ENCODE results near the gene ETV5.

Gene ETV5

DNA sequence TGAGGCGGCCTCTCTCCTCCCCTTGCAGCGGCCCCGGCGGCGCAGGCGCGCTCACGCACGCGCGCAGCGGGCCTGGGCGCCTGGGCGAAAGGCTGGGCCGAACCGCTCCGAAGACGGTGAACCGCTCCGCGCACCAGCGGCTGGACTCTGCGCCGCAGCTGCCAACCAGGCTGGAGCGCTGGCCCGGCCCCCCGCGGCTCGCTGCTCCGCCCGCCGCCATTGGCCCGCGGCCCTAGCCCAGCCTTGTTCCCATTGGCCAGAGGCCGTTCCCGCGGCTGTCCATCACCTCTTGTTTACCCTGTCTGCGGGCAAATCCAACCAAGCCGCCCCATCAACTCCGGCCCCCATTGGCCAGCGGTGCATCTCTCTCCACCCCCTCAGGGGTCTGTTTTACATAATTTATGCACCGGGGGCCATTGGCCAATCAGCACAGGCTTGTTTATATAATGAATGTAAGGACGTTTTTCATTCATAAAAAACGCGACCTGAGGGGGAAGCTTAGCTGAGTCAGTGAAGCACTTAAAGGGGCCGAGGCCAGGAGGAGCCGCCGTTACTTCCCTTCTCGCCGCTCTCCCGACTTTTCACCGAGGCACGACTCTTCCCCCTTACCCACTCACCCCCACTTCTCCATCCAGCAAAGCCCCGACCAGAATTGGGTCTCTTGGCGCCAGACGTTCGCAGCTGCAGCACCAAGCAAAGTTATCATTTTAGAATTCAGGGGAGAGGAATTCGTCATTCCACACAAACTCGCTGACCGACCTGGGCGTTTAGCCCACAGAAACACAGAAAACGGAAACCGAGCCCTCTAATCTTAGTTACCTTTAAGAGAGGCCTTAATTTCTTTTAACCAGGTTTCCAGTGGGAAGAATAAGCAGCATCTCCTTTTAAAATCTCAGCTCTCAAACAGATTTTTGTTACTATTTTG is at the start of gene ETV5:
Gene ETV5 (minus strand): TSS at position 149 of the 925 bp plus-strand sequence. CDS start 3,221 bp downstream, outside the sequence.
- DNase-seq: peak; percentile 100

DNA sequence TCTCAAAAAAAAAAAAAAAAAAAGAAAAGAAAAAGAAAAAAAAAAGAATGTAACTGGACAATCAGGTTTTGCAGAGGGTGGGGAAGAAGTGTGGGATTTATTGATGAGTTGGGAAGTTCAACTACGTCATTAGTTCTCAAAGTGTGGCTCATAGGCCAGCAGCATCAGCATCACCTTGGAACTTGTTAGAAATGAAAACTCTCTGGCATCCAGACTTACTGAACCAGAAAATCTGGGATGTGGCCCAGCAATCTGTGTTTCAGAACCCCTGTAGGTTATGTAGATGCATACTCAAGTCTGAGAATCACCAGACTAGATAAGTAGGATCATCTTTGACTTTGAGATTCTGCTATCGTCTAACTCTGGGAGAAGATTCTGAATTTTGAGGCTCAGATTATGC is 45.8 kb upstream of the ETV5 start:
- no peak for DNase-seq

DNA sequence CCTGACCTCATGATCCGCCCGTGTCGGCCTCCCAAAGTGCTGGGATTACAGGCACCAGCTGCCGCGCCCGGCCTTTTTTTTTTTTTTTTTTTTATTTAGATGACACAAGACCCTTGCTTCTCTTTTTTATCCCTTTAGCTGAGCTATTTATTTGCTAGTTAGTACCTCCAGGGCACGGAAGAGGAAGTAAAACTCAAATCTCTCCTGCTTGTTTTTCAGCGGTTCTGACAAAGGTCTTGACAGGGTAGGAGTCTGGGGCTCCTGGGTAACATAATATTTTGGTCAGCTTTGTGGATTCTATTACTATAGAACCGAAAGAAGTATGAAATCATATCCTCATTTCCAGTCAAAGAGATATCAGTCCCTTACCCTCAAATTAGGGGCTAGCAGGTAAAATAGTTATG is 44.0 kb upstream of the ETV5 start:
- no peak for DNase-seq

DNA sequence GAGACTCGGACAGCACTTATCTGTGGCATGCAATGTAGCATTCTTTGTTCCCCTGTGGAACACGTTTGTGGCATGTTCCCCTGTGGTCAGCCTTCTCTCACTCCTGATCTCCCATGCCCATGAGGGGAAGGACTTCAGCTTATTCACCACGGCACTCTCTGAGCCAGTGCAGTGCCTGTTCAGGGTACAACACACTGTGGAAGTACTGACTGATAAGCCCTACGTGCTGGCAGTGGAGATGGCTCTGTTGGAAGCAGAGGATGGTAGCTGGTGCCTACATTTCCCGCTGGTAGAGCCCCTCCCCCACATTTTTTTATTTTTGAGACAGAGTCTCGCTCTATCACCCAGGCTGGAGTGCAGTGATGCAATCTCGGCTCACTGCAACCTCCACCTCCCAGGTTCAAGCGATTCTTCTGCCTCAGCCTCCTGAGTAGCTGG is 43.5 kb upstream of the ETV5 start:
- no peak for DNase-seq

DNA sequence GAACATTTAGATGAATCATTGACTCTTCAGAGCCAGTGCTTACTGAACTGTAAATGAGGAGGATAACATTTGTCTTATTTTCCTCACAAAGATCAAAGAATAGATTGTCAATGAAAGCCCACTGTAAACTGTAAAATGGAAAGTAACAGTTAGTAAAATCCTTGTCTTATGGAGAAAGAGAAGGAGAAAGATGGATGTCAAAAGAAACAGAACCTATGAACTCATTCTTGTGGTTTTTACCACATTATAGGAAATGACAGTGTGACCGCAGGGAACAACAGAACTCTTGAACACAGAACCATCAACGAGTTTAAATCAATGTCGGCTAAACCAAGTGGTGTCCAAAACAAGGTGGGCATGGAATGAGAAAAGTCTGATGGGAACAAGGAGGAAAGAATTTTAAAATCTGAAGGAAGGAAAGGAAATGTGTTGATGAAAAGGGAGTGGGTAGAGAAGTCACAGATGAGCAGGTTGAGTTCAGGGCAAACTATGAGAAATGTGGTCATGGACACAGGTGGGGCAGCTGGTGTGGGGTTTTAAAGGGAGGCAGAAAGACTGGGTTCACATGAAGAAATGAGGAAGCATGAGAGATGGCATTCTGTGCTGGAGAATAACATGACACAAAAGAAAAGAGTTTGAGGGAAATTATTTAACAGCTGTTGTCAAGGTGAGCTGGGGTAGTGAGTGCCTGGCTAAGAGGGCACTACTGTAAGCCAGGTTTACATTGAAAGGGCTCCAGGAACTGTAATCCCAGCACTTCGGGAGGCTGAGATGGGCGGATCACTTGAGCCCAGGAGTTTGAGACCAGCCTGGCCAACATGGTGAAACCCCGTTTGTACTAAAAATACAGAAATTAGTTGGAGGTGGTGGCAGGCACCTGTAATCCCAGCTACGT is 42.4 kb upstream of the ETV5 start:
- no peak for DNase-seq

DNA sequence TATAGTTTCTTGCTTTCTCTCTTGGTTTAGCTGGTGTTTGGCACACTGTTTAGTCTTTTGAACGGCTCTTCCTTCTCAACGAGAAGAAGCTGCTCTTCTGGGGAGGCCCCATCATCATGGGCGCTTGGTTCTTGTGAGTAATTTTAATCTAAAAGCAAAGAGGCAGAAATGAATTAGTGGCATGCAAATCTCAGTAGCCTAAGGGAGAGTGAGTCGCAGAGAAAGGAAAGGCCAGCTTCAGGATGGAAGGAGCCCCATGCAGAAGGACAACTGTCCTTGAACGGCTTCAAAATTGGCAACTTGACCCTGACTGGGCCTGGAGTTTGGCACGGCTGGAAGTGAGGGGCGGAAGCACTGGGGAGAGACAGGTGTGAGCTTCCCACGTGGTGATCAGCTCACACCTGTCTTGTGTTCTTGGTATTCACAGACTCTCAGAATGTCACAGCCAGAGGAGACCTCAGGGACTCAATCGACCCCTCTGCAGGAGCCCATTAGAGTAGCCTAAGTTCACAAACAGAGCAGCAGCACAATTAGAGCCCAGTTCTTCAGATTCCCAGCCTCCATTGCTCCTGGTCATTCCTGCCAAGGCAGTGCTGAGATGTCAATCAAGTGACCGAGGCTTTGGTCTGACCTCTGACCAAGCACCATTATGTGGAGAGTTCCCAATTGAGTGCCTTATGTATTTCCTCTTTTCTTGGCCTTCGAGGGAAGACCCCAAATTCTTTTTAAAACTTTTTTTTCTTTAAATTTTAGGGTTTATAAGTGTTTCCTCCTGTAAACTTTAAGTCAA is 41.3 kb upstream of the ETV5 start:
- no peak for DNase-seq

DNA sequence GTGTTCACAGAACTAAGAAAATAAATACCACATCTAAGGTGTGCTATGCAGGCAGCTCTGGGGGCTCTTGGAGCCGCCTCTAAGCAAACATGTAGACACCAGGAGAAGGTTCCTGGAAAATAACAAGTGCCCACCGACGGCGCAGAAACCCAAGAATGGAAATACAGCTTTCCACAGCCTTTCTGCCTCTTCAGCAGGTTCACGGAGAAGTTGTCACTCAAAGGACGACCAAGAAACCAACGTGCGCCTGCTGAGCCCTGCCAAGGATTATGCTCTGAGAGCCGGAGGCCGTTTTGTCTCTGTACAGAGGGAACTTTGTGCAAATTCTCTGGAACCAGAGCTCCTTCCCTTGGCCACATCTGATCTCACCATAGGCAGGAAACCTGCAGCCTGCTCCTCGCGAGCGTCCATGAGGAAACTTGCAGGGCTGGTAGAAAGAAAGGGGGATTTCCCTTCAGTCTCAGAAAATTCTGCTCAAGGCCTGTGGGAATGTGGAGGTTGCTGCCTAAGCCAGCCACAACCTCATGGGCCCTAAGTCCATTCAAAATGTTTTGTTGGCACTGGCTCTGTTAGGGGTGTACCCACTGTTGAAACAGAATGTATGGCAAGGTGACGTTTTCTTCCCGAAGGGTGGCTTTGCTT is 40.6 kb upstream of the ETV5 start:
- no peak for DNase-seq

DNA sequence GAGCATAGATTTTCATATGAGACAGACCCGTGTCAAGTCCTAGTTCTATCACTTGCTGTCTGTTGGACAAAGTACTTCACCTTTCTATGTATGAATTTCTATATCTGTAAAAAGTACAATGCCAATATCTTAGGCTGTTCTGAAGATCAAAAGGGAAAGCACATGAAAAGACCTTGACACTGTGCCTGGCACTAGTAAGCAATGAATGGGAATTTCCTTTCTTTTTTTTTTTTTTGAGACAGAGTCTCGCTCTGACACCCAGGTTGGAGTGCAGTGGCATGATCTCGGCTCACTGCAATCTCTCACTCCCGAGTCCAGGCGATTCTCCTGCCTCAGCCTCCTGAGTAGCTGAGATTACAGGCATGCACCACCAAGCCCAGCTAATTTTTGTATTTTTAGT is 35.4 kb upstream of the ETV5 start:
- no peak for DNase-seq

DNA sequence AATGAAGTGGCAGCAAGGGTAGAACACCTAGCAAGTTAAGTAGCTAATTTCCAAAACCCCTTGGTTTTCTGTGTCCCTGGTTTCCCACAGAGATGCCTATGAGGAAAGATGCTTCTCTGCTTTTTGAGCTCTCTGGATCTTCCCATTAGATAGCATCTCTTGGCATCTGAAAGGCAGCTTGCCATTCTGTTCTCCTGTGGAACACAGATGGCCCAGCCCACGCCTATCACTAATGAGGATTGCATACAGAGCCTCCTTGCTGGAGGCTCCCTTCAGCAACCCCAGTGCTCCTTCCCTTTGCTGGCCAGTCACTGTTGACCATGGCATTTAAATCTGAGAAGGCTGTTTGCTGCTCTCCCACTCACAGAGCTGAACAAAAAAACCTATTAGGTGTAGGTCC is 34.4 kb upstream of the ETV5 start:
- DNase-seq: no peak

DNA sequence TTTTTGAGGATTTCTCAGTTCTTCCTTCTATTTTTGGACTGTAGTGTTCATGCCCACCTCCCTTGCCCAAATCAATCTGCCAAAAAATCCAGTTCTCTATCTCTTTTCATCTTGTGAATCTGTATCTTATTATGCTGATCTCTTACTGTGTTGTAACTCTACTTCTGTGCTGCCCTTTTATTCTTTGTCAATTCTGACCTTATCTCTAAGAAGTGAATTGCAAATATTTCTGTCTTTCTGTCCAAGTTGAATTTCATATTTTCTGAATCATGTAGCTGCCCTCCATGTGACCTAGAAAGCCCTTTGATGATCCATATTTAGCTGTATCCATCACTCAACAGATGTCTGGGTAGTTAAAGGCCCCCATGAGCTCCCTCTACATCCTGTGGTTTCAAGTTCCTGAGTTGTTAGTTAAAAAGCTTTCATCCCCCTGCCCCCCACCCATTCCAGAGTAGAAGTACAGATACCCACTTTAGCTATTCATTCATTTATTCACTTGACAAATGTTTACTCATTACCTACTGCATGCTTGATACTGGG is 33.6 kb upstream of the ETV5 start:
- DNase-seq: no peak

DNA sequence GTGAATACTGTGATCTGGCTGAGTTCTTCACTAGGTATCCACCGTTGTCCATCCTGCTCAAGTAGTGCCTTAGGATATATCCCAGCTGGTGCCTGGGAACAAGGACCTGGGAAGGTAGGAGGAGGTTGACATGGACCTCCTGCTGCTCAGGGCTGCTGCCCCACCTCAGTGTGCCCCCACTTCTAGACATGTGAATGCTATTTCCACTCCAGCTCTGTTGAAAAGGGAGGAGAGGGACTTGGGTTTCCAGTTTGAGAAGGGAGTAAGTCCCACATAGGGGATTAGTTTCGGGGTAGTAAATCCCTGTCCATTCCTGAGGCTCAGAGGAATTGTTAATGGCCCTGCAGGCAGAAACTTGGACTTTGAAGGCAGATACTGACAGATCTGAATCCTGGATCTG is 32.9 kb upstream of the ETV5 start:
- no peak for DNase-seq

DNA sequence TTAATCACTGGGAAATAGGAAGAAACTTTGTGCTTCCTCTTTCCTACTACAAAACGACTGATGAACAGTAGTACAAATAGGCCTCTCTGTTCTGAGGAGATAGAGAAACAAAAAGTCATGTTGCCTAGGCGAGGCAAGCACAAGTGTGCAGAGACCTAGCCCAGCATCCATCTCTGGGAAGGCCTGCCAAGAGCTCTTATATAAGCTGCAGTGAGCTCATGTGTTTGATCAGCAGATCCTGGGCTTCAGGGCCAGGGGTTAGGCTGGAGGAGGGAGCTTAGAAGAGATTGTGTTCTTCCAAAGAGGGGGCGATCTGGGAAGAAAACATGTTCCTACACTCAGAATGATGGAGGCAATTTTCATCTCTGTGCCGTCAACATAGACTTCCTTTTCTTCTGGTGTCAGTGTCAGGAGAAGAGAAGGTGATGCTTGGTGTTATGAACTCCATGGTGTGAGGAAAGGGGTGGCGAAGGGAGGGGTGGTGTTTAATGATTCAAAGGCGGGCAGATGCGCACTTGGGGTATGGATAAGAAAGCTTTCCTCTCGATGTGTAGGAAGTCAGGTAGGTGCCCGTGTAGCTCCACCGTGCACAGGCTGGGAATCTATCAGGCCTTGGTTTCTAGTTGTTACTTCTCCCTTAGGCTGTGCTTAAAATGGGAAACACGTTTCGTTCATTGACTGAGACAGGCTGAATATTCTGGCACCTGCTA is 29.5 kb upstream of the ETV5 start:
- no peak for DNase-seq

DNA sequence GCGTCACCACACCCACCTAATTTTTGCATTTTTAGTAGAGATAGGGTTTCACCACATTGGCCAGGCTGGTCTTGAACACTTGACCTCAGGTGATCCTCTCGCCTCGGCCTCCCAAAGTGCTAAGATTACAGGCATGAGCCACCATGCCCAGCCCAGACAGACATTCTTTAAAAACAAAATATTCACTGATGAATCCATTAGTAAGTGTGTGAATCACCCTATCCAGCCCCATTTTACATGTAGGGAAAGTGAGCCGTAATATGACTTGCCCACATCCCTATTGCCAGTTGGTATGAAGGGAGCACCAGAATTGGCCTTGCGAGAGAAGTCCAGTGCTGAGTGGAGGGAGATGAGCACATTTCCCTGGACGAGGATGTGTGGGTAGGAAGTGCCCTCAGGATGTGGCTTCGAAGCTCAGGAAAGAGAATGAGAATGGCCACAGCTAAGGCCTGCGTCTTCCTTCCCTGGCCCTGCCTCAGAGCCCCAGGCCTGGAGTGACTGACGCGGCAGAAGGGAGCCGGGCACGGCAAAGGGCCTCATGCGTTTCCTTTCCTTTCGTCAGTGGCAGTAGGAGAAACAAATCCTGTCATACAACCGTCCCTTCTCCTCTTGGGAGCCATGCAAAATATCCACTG is 28.3 kb upstream of the ETV5 start:
- DNase-seq: no peak

DNA sequence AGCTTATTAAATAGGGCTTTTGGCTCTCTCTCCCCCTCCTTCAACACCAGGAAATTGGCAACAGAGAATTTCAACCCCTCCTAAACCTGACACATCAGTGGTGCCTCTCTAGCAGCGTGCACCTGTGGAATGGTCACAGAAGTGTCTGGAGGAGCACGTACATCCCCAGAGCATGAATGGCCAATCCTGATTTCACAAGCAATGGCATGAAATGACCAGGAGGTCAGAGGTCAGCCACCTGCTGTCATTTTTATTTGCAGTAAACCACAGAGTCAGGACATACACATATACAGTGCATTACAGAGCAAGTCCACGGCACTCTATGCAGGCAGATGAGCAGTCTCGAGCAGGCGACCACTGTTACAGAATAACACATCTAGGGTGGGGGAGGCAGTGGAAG is 25.1 kb upstream of the ETV5 start:
- no peak for DNase-seq

DNA sequence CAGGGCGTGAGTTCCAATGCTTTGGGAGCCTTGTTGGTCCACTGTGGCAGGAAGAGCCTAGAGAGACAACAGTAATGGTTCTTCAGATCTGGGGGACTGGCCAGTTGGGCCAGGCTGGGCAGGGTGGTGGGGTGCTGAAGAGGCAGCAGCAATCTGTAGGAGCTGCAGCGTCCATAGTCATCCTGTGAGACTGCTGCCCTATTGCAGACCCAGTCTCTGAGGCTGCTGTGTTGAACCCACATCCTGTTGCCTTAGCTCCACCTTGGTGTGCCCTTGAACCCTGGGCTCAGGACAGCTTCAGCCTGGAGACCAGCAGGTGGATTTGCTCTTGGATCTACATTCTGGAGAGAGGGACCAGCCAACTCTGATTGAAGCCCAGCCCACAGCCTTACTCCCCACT is 23.6 kb upstream of the ETV5 start:
- no peak for DNase-seq

DNA sequence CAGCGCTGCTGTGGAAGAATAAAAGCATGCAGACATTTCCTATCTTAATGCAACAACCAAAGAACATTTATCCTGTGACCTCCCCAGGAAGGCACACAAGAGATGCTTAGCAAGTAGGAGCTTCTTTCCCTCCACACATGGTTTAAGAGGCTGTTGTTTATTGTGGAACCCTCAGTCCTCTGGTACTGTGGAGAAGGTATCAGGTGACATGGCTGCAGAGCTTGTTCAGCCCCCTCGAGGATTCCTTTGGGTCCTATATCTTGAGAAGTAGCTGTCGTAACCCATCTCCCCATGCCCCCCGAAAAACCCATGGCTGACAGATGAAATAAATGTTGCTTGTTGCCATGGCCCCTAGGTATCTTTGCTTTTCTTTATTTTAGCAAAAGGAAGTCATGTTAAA is 20.3 kb upstream of the ETV5 start:
- DNase-seq: no peak

DNA sequence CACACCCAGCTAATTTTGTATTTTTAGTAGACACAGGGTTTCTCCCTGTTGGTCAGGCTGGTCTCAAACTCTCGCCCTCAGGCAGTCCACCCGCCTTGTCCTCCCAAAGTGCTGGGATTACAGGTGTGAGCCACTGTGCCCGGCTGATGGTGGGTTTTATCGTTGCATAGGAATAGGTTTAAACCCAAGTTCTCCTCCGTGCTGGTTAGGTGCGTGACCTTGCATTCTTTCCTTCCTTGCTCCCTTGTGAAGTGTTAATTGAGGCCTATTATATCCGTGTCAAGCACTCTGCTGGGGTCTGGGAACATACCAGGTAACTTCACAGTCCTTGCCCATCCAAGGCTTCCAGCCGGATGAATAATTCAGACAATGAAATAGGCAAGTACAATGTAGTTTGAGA is 19.3 kb upstream of the ETV5 start:
- DNase-seq: no peak

DNA sequence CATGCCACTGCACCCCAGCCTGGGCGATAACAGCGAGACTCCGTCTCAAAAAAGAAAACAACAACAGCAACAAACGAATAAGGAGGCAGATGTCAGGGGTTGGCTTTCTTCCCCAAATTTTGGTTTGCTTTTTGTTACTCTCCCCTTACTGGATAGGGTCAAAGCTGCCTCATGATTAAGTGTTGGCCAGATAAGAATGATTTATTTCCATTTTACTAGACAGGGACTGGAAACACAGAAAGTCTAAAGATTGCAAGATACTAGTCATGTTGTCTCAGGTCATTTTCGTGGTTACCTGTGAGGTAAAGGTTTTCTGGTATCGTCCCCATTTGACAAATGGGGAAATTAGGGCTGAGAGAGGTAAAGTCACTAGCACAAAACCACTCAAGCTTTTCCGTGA is 18.6 kb upstream of the ETV5 start:
- no peak for DNase-seq

DNA sequence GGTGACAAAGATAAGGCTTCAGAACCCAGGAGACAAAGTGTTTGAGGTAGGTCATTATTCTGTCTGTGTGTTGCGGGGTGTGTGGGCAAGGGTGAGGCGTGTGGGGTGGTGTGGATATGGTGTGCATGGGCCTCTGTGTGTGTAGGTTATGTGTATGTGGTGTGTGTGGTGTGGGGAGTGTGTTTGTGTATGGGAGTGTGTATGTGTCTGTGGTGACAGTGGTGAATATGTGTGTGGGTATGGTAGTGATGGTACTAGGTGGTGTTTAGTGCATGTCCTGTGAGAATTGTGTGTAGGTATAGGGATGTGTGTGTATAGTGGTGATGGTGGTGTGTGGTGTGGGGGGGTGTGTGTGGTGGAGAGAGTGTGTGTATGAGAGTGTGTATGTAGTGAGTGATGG is 16.2 kb upstream of the ETV5 start:
- no peak for DNase-seq

DNA sequence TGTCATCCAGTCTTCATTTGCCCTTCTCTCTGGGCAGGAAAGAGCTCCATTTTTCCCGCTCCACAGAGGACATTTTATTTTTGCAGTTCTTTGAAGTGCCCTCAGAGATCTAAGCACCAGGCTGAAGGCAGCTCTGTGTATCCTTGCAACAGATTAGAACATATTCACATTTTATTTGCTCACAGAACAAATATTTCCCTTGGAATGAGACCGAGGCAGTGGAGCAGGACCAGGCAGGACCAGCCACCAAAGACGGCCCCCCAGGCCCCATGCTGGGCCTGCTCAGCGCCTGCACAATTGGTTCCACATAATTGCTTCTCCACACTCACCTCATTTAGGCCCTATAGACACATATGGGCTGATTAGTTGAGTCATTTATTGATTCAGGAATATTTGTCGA is 15.7 kb upstream of the ETV5 start:
- no peak for DNase-seq

DNA sequence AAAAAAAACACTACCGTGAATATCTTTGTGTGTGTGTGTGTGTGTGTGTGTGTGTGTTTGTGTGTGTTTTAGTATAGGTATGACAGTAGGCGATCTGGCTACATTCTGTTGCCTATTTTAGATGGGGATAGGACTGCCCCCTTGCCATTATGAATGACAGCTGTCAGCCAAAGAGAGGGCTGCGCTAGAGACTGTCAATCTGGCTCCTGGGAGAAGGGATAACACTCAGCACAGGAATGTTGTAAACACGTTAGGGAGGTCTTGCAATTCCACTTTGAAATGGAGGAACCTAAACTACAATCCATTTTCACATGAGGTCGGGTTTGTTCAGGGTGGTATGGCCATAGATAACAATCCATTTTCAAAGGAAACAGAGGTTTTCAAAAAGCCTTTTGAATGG is 14.1 kb upstream of the ETV5 start:
- no peak for DNase-seq
